ENCODE data around the gene NUCB1.
"Not testable (repeated sequence)": the region's sequence is repeated elsewhere in the genome, so short reads cannot be mapped to it uniquely, and the experiment has no call there.

Gene NUCB1

GRCh38 chr19:48897181-48897580 is 2.9 kb upstream of the NUCB1 start:
- no peak for TF ChIP-seq CTCF (conservative IDR thresholded peaks at IDR 0.05; ENCODE audit: control insufficient read depth, insufficient read depth, low read depth, low read length)
- no peak overlapping the region for H3K4me3 ChIP-seq (ENCODE audit: control insufficient read depth, low read depth, low read length)
- DNase-seq (ENCODE audit: low read depth), result no peak

- H3K4me3 ChIP-seq (ENCODE audit: control insufficient read depth, low read depth, low read length); DNase-seq (ENCODE audit: low read depth): not testable (repeated sequence)
Measured at GRCh38 chr19:48899386-48899749, 744 bp upstream of the NUCB1 start.

GRCh38 chr19:48900477-48901406 is 630 bp downstream of the NUCB1 start:
- H3K4me3 ChIP-seq (ENCODE audit: control insufficient read depth, low read depth, low read length), result peak overlapping the region; percentile 95
- TF ChIP-seq CTCF (conservative IDR thresholded peaks at IDR 0.05; ENCODE audit: control insufficient read depth, insufficient read depth, low read depth, low read length), result no peak
- peak; percentile 60 for DNase-seq (ENCODE audit: low read depth)

- H3K4me3 ChIP-seq (ENCODE audit: control insufficient read depth, low read depth, low read length); DNase-seq (ENCODE audit: low read depth): not testable (repeated sequence)
Measured at GRCh38 chr19:48902291-48902690, 2.2 kb downstream of the NUCB1 start.

- DNase-seq (ENCODE audit: low read depth); H3K4me3 ChIP-seq (ENCODE audit: control insufficient read depth, low read depth, low read length): not testable (repeated sequence)
Measured at GRCh38 chr19:48903788-48904187, 3.7 kb downstream of the NUCB1 start.

- H3K4me3 ChIP-seq (ENCODE audit: control insufficient read depth, low read depth, low read length), result no peak overlapping the region
- DNase-seq (ENCODE audit: low read depth), result no peak
- no peak for TF ChIP-seq CTCF (conservative IDR thresholded peaks at IDR 0.05; ENCODE audit: control insufficient read depth, insufficient read depth, low read depth, low read length)
Measured at GRCh38 chr19:48905664-48906063, 5.6 kb downstream of the NUCB1 start.

GRCh38 chr19:48906324-48906723 is 6.2 kb downstream of the NUCB1 start:
- no peak overlapping the region for H3K4me3 ChIP-seq (ENCODE audit: control insufficient read depth, low read depth, low read length)
- no peak for TF ChIP-seq CTCF (conservative IDR thresholded peaks at IDR 0.05; ENCODE audit: control insufficient read depth, insufficient read depth, low read depth, low read length)
- DNase-seq (ENCODE audit: low read depth), result no peak

GRCh38 chr19:48907671-48908070 is 7.6 kb downstream of the NUCB1 start:
- TF ChIP-seq CTCF (conservative IDR thresholded peaks at IDR 0.05; ENCODE audit: control insufficient read depth, insufficient read depth, low read depth, low read length), result no peak
- DNase-seq (ENCODE audit: low read depth), result no peak
- no peak overlapping the region for H3K4me3 ChIP-seq (ENCODE audit: control insufficient read depth, low read depth, low read length)

- not testable (repeated sequence) for H3K4me3 ChIP-seq (ENCODE audit: control insufficient read depth, low read depth, low read length)
Measured at GRCh38 chr19:48909424-48910077, 9.4 kb downstream of the NUCB1 start.

More at GRCh38 chr19:48909424-48910077, 9.4 kb downstream of the NUCB1 start:
- not testable (repeated sequence) for DNase-seq (ENCODE audit: low read depth)
